ENCODE results near the gene FAM162B. TPM values are rescaled to one million over a fixed set of nuclear protein-coding genes. Genes with fewer than 3 reads are reported as not detected.

Gene FAM162B
- total and polyA plus RNA-seq, 10 donors = 0.20 to 0.67 (median 0.38) TPM; not detected in 7

GRCh38 chr6:116764629-116764960 lies 924 bp downstream of the FAM162B start:
- H3K27ac ChIP-seq = no peak overlapping the region
- intact Hi-C loops (cut with DNase I; ENCODE audit: low total_unique reads) = no loop called here
- no peaks in the 10 kb centered on the region for H3K9me3 ChIP-seq
- H3K36me3 ChIP-seq = no peaks in the 10 kb centered on the region
- peaks cover 0 to 71% (median 34%) of the 10 kb centered on the region in 7 donors for H3K27me3 ChIP-seq (replicated peaks in 1 of 7)
- WGBS, 5 donors = 27 to 63% (median 40%) methylated on average over 7 to 19 of the region's 19 CpGs
- TF ChIP-seq POLR2A (IDR thresholded peaks at IDR 0.05) (no peak), CTCF (IDR thresholded peaks at IDR 0.05 in 8 of 11, conservative IDR thresholded peaks at IDR 0.05 in 3 of 11) (no peak), POLR2AphosphoS5 (IDR thresholded peaks at IDR 0.05) (no peak)
- H3K4me3 ChIP-seq = peak overlapping the region in 7 of 8 donors; percentile 35 to 68 (median 42)
- DNase-seq = no peak
- peaks cover 11 to 18% (median 15%) of the 10 kb centered on the region in 6 donors for H3K4me1 ChIP-seq

- Histone ChIP-seq H3K4me3 (peak overlapping the region in 1 of 8 donors; percentile 44), H3K27me3 (replicated peaks in 1 of 7) (peaks cover 0 to 71% (median 34%) of the 10 kb centered on the region in 7 donors), H3K4me1 (peaks cover 11 to 18% (median 15%) of the 10 kb centered on the region in 6 donors), H3K27ac (no peak overlapping the region), H3K9me3 (no peaks in the 10 kb centered on the region), H3K36me3 (no peaks in the 10 kb centered on the region)
- 84 to 93% (median 90%) methylated on average over 11 of the region's 11 CpGs for WGBS, 5 donors
- TF ChIP-seq CTCF (IDR thresholded peaks at IDR 0.05 in 8 of 11, conservative IDR thresholded peaks at IDR 0.05 in 3 of 11) (no peak), POLR2AphosphoS5 (IDR thresholded peaks at IDR 0.05) (no peak), POLR2A (IDR thresholded peaks at IDR 0.05) (no peak)
- intact Hi-C loops (cut with DNase I; ENCODE audit: low total_unique reads) = no loop called here
- DNase-seq = no peak
Measured at GRCh38 chr6:116763906-116764628, 1.5 kb downstream of the FAM162B start.

GRCh38 chr6:116763048-116763447 lies 2.5 kb downstream of the FAM162B start:
- no peak overlapping the region for H3K4me3 ChIP-seq
- intact Hi-C loops (cut with DNase I; ENCODE audit: low total_unique reads) = no loop called here
- TF ChIP-seq POLR2A (IDR thresholded peaks at IDR 0.05) (no peak), POLR2AphosphoS5 (IDR thresholded peaks at IDR 0.05) (no peak), CTCF (IDR thresholded peaks at IDR 0.05 in 8 of 11, conservative IDR thresholded peaks at IDR 0.05 in 3 of 11) (no peak)

GRCh38 chr6:116762235-116762634 lies 3.3 kb downstream of the FAM162B start:
- no peak for DNase-seq
- Histone ChIP-seq H3K9me3 (no peaks in the 10 kb centered on the region), H3K27me3 (replicated peaks in 1 of 7) (peaks cover 0 to 58% (median 34%) of the 10 kb centered on the region in 7 donors), H3K36me3 (no peaks in the 10 kb centered on the region), H3K4me3 (no peak overlapping the region), H3K27ac (no peak overlapping the region), H3K4me1 (peaks cover 11 to 18% (median 15%) of the 10 kb centered on the region in 6 donors)
- TF ChIP-seq POLR2AphosphoS5 (IDR thresholded peaks at IDR 0.05) (no peak), POLR2A (IDR thresholded peaks at IDR 0.05) (no peak), CTCF (IDR thresholded peaks at IDR 0.05 in 8 of 11, conservative IDR thresholded peaks at IDR 0.05 in 3 of 11) (no peak)
- intact Hi-C loops (cut with DNase I; ENCODE audit: low total_unique reads) = no loop called here
- WGBS, 5 donors = 89 to 98% (median 89%) methylated on average over 1 of the region's 1 CpG

More at GRCh38 chr6:116763048-116763447, 2.5 kb downstream of the FAM162B start:
- Histone ChIP-seq H3K27ac (no peak overlapping the region), H3K27me3 (replicated peaks in 1 of 7) (peaks cover 0 to 66% (median 34%) of the 10 kb centered on the region in 7 donors), H3K36me3 (no peaks in the 10 kb centered on the region), H3K9me3 (no peaks in the 10 kb centered on the region), H3K4me1 (peaks cover 11 to 18% (median 15%) of the 10 kb centered on the region in 6 donors)
- no peak for DNase-seq
